Measurements from ENCODE around the gene ZFAND2A. TPM values are rescaled to one million over a fixed set of nuclear protein-coding genes. Genes with fewer than 3 reads are reported as not detected.
"Not testable (repeated sequence)": the region's sequence is repeated elsewhere in the genome, so short reads cannot be mapped to it uniquely, and the experiment has no call there.

The ZFAND2A gene
- total RNA-seq, 2 experiments from 2014 or later = 24.1 to 27.5 TPM

DNA sequence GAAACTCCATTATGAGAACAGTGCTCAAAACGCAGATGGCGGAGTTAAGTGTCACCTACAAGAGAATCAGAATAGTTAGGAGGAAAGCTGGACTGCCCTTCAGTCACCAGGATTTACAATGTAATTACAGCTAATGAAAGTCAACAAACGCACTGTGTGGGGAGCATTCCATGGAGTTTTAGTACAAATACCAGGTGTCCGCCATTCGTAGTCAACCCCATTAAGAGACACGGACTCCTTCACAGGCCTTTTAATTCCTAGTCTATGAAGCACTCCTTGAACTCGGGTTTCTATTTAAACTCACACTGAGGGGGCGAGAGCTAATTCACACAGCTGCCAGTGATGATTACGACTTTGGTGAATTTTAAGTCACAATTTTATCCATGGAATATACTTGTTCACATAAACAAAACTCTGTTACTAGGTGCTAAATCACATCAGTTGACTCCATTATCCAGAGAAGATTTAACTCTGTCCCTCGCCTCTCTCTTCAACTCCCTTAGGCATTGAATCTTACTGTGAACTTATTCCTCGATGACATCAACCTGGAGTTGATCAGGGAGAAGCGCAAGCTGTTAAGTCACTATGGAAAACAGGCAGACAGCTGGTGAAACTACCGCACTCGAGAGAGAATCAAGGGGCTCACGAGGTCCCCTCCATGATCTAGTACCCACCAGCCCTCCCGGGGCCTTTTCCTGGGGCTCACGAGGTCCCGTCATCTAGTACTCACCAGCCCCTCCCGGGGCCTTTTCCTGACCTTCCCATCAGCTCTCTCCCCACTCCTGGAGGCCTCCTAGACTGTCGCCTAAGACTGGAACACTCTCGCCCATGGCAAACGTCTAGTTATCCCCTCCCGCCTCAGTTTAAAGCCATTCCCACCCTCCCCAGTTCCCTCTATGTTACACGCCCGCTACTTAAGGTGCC is 1.5 kb downstream of the ZFAND2A start:
- ChIA-PET POLR2A (no interaction called here), CTCF (interaction anchor here (1.0 to 3.0 kb wide), 6 partner anchors 11 to 165 kb away, joined by 3 to 14 read pairs (median 10); a partner anchor contains a TSS)
- Mint-ChIP-seq H3K27me3 (no peaks in the 10 kb centered on the region), H3K9me3 (no peaks in the 10 kb centered on the region), H3K36me3 (peaks cover 23% of the 10 kb centered on the region), H3K4me1 (ENCODE audit: low read depth) (peaks cover 25% of the 10 kb centered on the region), H3K27ac (peak overlapping the region; percentile 74), H3K4me3 (peak overlapping the region; percentile 80)
- no peak for DNase-seq
- intact Hi-C loops (cut with micrococcal nuclease) = no loop called here

- no peak overlapping the region for H3K4me3 Mint-ChIP-seq
Observed at GRCh38 chr7:1156782-1157535, 3.0 kb downstream of the ZFAND2A start.

DNA sequence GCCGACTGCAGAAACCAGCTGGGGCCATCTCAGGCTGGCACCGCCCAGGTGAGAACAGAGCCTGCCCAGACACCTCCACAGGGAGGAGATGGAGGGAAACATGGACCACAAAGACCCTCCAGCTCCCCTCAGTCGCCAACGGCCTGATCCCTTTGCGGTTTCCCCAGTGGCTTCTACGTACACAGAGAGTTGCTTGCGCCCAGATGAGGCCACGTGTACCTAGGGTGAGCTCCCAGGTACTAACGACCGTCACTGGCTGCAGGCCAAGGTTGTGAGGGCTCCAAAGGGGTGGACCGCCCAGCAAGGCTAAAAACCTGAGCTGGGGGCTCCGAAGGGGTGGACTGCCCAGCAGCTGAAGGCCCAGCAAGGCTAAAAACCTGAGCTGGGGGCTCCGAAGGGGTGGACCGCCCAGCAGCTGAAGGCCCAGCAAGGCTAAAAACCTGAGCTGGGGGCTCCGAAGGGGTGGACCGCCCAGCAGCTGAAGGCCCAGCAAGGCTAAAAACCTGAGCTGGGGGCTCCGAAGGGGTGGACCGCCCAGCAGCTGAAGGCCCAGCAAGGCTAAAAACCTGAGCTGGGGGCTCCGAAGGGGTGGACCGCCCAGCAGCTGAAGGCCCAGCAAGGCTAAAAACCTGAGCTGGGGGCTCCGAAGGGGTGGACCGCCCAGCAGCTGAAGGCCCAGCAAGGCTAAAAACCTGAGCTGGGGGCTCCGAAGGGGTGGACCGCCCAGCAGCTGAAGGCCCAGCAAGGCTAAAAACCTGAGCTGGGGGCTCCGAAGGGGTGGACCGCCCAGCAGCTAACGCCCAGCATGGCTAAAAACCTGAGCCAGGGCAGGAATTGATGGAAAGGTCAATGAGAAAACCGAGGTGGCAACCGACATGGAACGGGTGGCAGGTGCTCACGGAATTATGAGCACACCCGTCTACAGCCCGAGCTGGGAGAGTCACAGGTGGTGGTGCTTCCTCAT is 3.9 kb downstream of the ZFAND2A start:
- H3K27ac Mint-ChIP-seq; intact Hi-C loops (cut with micrococcal nuclease); H3K9me3 Mint-ChIP-seq; POLR2A ChIA-PET; DNase-seq; H3K27me3 Mint-ChIP-seq; H3K4me3 Mint-ChIP-seq: not testable (repeated sequence)
- Mint-ChIP-seq H3K4me1 (ENCODE audit: low read depth) (peaks cover 20% of the 10 kb centered on the region), H3K36me3 (peaks cover 40% of the 10 kb centered on the region)
- CTCF ChIA-PET = interaction anchor here (0.9 to 3.0 kb wide), 5 partner anchors 13 to 163 kb away, joined by 3 to 11 read pairs (median 3); a partner anchor contains a TSS

More at GRCh38 chr7:1156782-1157535, 3.0 kb downstream of the ZFAND2A start:
- Mint-ChIP-seq H3K4me1 (ENCODE audit: low read depth) (peaks cover 25% of the 10 kb centered on the region), H3K36me3 (peaks cover 36% of the 10 kb centered on the region), H3K27me3 (no peaks in the 10 kb centered on the region), H3K9me3 (no peaks in the 10 kb centered on the region), H3K27ac (no peak overlapping the region)
- ChIA-PET CTCF (interaction anchor here (1.0 to 3.0 kb wide), 4 partner anchors 13 to 164 kb away, joined by 3 to 14 read pairs (median 10); no protein-coding TSS in a partner anchor), POLR2A (no interaction called here)
- DNase-seq = no peak
- intact Hi-C loops (cut with micrococcal nuclease) = no loop called here

DNA sequence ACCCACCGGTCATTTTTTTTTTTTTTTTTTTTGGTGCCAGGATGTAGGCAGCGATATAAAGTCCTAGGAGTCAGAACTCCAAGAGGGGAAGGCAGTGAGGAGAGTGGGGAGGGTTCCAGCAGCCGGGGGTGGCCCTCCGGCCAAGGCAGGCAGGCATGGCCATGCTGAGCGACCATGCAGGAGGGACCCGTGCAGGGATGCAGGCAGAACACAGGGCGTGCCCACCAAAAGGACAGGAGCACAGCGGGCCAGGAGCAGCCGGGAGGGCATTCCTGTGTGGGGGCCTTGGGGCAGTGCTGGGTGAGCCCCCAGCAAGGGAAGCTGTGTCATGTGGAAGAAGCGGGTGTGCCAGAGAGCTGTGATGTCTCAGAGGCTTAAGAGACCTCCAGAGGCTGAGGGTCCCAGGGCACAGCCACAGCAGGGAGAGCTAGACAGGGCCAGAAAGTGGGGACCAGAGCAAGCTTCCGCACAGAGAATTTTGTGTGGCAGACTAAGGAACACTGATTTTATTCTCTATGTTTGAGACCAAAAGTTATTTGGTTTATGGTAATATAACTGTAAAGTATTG is 5.7 kb downstream of the ZFAND2A start:
- H3K36me3 Mint-ChIP-seq = peaks cover 40% of the 10 kb centered on the region
- CTCF ChIA-PET = interaction anchor here (1.0 to 2.2 kb wide), 2 partner anchors 18 to 21 kb away, joined by 3 to 7 read pairs; no protein-coding TSS in a partner anchor
- DNase-seq = no peak
- POLR2A ChIA-PET = interaction anchor here (0.7 kb wide), 1 partner anchor 12 kb away, joined by 3 read pairs; no protein-coding TSS in a partner anchor
- H3K27ac Mint-ChIP-seq = no peak overlapping the region
- intact Hi-C loops (cut with micrococcal nuclease) = no loop called here
- no peaks in the 10 kb centered on the region for H3K27me3 Mint-ChIP-seq
- H3K4me3 Mint-ChIP-seq = no peak overlapping the region
- peaks cover 17% of the 10 kb centered on the region for H3K4me1 Mint-ChIP-seq (ENCODE audit: low read depth)
- H3K9me3 Mint-ChIP-seq = no peaks in the 10 kb centered on the region

- no peaks in the 10 kb centered on the region for H3K27me3 Mint-ChIP-seq
- DNase-seq = no peak
- intact Hi-C loops (cut with micrococcal nuclease) = no loop called here
- H3K9me3 Mint-ChIP-seq = no peaks in the 10 kb centered on the region
- no peak overlapping the region for H3K27ac Mint-ChIP-seq
- peaks cover under 1% of the 10 kb centered on the region for H3K4me1 Mint-ChIP-seq (ENCODE audit: low read depth)
- ChIA-PET CTCF (interaction anchor here (1.4 kb wide), 1 partner anchor 159 kb away, joined by 3 read pairs; no protein-coding TSS in a partner anchor), POLR2A (no interaction called here)
- H3K4me3 Mint-ChIP-seq = no peak overlapping the region
- H3K36me3 Mint-ChIP-seq = peaks cover 40% of the 10 kb centered on the region
Observed at GRCh38 chr7:1152492-1152891, 7.5 kb downstream of the ZFAND2A start.

GRCh38 chr7:1151653-1152425 is 8.2 kb downstream of the ZFAND2A start:
- Mint-ChIP-seq H3K4me1 (ENCODE audit: low read depth) (no peaks in the 10 kb centered on the region), H3K36me3 (peaks cover 34% of the 10 kb centered on the region), H3K9me3 (no peaks in the 10 kb centered on the region), H3K27me3 (no peaks in the 10 kb centered on the region), H3K27ac (no peak overlapping the region), H3K4me3 (no peak overlapping the region)
- DNase-seq = no peak
- intact Hi-C loops (cut with micrococcal nuclease) = no loop called here
- CTCF ChIA-PET = interaction anchor here (1.4 kb wide), 1 partner anchor 159 kb away, joined by 3 read pairs; no protein-coding TSS in a partner anchor
- POLR2A ChIA-PET = no interaction called here

- DNase-seq = no peak
- intact Hi-C loops (cut with micrococcal nuclease) = no loop called here
- ChIA-PET CTCF (interaction anchor here (1.4 kb wide), 1 partner anchor 158 kb away, joined by 3 read pairs; no protein-coding TSS in a partner anchor), POLR2A (no interaction called here)
- H3K36me3 Mint-ChIP-seq = peaks cover 32% of the 10 kb centered on the region
- no peak overlapping the region for H3K4me3 Mint-ChIP-seq
- H3K9me3 Mint-ChIP-seq = no peaks in the 10 kb centered on the region
- no peaks in the 10 kb centered on the region for H3K27me3 Mint-ChIP-seq
- no peak overlapping the region for H3K27ac Mint-ChIP-seq
- no peaks in the 10 kb centered on the region for H3K4me1 Mint-ChIP-seq (ENCODE audit: low read depth)
Observed at GRCh38 chr7:1151156-1151555, 8.8 kb downstream of the ZFAND2A start.

DNA sequence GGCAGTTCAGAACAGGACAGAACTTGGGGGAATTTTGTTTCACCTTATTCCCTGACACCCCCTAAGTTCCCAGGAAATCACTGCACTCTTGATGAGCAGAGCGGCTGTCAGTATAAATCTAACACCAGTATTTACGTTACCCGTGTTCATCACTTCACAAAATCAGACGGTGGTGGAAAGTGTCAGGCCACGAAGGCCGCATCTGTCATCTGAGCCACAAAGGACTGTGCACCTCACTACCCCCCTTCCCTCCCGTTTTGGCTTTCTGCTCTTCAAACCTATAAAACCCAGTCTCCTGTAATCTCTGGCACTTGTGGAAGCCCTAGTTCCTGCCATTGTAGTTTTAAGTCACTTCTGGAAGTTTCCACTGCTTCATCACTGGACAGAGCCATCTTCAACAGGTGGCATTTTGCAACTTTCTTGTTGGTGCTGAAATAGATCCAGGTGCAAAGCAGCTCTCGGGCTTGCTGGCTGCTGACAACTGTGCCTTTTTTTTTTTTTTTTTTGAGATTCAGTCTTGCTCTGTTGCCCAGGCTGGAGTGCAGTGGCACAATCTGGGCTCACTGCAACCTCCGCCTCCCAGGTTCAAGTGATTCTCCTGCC is 9.5 kb downstream of the ZFAND2A start:
- no peak overlapping the region for H3K4me3 Mint-ChIP-seq
- no peaks in the 10 kb centered on the region for H3K9me3 Mint-ChIP-seq
- ChIA-PET CTCF (no interaction called here), POLR2A (no interaction called here)
- no peaks in the 10 kb centered on the region for H3K4me1 Mint-ChIP-seq (ENCODE audit: low read depth)
- H3K27ac Mint-ChIP-seq = no peak overlapping the region
- H3K36me3 Mint-ChIP-seq = peaks cover 30% of the 10 kb centered on the region
- no peaks in the 10 kb centered on the region for H3K27me3 Mint-ChIP-seq
- intact Hi-C loops (cut with micrococcal nuclease) = no loop called here
- DNase-seq = no peak

- no peaks in the 10 kb centered on the region for H3K4me1 Mint-ChIP-seq (ENCODE audit: low read depth)
- peaks cover 26% of the 10 kb centered on the region for H3K36me3 Mint-ChIP-seq
- no peak overlapping the region for H3K27ac Mint-ChIP-seq
- POLR2A ChIA-PET = no interaction called here
- intact Hi-C loops (cut with micrococcal nuclease) = no loop called here
- no peaks in the 10 kb centered on the region for H3K9me3 Mint-ChIP-seq
- CTCF ChIA-PET = interaction anchor here (1.2 kb wide), 1 partner anchor 27 kb away, joined by 3 read pairs; no protein-coding TSS in a partner anchor
- no peak overlapping the region for H3K4me3 Mint-ChIP-seq
- H3K27me3 Mint-ChIP-seq = no peaks in the 10 kb centered on the region
- no peak for DNase-seq
Observed at GRCh38 chr7:1149351-1149794, 10.6 kb downstream of the ZFAND2A start.

DNA sequence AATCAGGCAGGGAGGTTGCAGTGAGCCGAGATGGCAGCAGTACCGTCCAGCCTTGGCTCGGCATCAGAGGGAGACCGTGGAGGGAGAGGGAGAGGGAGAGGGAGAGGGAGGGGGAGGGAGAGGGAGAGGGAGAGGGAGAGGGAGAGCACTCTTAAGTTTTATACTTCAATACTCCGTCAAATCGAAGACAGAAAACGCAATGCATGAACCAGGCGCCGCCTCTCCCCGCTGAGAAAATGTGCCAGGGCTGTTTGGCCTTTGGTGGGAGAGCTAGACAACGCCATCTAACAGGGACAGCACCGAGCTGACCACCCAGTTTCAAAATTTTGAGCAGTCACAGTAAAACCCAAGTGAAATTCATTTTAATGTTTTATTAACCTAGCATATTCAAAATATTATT is 12.1 kb downstream of the ZFAND2A start:
- CTCF ChIA-PET; POLR2A ChIA-PET; intact Hi-C loops (cut with micrococcal nuclease); DNase-seq; H3K9me3 Mint-ChIP-seq; H3K27ac Mint-ChIP-seq; H3K4me3 Mint-ChIP-seq; H3K27me3 Mint-ChIP-seq; H3K4me1 Mint-ChIP-seq (ENCODE audit: low read depth): not testable (repeated sequence)
- H3K36me3 Mint-ChIP-seq = peaks cover 12% of the 10 kb centered on the region
